Measurements from ENCODE around the gene DCDC2. TPM values are rescaled to one million over a fixed set of nuclear protein-coding genes. Genes with fewer than 3 reads are reported as not detected.

The DCDC2 gene
- total RNA-seq, 1 donor from 2014 or later: 5.3 TPM

DNA sequence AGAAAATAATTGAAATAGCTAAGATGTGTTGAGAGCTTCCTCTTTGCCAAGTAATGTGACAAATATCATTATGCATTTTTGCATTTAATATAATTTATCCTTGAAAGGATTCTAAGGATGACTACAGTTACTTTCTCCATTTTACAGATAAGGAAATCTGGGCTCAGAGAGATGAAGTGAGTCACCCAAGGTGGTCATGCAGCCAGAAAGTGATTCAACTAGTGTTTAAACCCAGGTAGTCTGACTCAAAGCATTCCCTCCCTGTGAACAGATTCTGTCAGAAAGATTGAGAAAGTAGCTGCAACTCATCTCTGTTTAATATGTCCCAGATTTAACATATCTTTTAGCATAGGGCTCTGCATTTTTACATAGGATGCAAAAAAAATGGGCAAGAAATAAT is 203.7 kb downstream of the DCDC2 start:
- TF ChIP-seq, protein P1, sequence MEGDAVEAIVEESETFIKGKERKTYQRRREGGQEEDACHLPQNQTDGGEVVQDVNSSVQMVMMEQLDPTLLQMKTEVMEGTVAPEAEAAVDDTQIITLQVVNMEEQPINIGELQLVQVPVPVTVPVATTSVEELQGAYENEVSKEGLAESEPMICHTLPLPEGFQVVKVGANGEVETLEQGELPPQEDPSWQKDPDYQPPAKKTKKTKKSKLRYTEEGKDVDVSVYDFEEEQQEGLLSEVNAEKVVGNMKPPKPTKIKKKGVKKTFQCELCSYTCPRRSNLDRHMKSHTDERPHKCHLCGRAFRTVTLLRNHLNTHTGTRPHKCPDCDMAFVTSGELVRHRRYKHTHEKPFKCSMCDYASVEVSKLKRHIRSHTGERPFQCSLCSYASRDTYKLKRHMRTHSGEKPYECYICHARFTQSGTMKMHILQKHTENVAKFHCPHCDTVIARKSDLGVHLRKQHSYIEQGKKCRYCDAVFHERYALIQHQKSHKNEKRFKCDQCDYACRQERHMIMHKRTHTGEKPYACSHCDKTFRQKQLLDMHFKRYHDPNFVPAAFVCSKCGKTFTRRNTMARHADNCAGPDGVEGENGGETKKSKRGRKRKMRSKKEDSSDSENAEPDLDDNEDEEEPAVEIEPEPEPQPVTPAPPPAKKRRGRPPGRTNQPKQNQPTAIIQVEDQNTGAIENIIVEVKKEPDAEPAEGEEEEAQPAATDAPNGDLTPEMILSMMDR (IDR thresholded peaks at IDR 0.05): no peak
- no peak overlapping the region for H3K27ac ChIP-seq
- H3K4me1 ChIP-seq: no peaks in the 10 kb centered on the region
- no peaks in the 10 kb centered on the region for H3K36me3 ChIP-seq
- no peaks in the 10 kb centered on the region for H3K27me3 ChIP-seq
- H3K4me3 ChIP-seq: no peak overlapping the region
- DNase-seq (no peak), ATAC-seq (no peak)
- no peaks in the 10 kb centered on the region for H3K9me3 ChIP-seq
- intact Hi-C loops (cut with DNase I): no loop called here

DNA sequence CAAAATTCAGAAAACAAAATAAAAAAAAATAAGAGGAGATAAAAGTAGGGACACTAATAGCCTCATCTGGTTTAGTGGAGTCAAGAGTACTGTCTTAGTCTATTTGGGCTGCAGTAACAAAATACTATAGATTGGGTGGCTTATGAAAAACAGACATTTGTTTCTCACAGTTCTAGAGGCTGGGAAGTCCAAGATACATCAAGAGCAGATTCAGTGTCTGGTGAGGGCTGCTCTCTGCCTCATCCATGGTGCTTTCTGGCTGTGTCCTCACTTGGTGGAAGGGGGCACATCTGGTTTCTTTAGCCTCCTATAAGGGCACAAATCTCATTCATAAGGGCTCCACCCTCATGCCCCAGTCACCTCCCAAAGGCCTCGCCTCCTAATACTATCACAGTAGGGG is 205.8 kb downstream of the DCDC2 start:
- Histone ChIP-seq H3K9me3 (no peaks in the 10 kb centered on the region), H3K36me3 (no peaks in the 10 kb centered on the region), H3K4me1 (no peaks in the 10 kb centered on the region), H3K27ac (no peak overlapping the region), H3K4me3 (no peak overlapping the region), H3K27me3 (no peaks in the 10 kb centered on the region)
- DNase-seq (no peak), ATAC-seq (no peak)
- TF ChIP-seq, protein P1 (IDR thresholded peaks at IDR 0.05): no peak
- intact Hi-C loops (cut with DNase I): no loop called here

DNA sequence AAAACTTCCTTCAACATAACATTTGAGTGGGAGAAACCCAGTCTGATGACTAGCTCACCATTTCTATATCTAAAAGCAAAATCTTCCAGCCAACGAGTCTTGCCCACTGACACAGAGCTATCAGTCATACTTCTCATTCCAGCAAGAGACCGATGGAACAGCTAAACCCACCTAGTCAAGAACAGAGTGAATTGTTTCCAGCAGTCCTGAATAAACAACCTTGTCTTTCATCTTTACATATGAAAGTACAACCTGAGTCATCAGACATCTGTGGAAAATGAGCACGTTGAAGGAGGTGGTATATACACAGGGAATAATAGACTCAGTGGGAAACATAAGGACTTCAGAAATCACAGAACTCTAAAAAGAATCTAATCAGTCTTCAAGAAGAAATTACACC is 208.0 kb downstream of the DCDC2 start:
- ATAC-seq (no peak), DNase-seq (no peak)
- Histone ChIP-seq H3K4me1 (no peaks in the 10 kb centered on the region), H3K27me3 (no peaks in the 10 kb centered on the region), H3K9me3 (no peaks in the 10 kb centered on the region), H3K36me3 (no peaks in the 10 kb centered on the region), H3K27ac (no peak overlapping the region), H3K4me3 (no peak overlapping the region)
- intact Hi-C loops (cut with DNase I): no loop called here
- TF ChIP-seq, protein P1 (IDR thresholded peaks at IDR 0.05): no peak

DNA sequence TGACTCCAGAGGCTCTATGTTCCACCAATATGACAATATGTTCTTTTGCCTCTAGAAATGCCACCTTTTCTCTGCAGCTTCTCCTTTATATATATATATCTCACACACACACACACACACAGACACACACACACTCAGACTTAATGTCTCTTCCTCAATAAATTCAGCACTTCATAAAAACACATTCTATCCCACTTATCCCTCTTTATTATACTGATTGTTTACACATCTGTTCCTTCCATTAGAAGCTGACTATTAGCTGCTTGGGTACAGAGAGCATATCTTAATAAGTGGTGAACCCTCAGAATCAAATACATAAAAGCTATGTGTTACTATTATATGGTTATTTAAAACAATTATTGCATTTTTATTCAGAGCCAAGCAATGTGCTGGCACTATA is 208.6 kb downstream of the DCDC2 start:
- Histone ChIP-seq H3K27me3 (no peaks in the 10 kb centered on the region), H3K4me1 (no peaks in the 10 kb centered on the region), H3K27ac (no peak overlapping the region), H3K36me3 (no peaks in the 10 kb centered on the region), H3K9me3 (no peaks in the 10 kb centered on the region), H3K4me3 (no peak overlapping the region)
- intact Hi-C loops (cut with DNase I): no loop called here
- no peak for ATAC-seq
- no peak for DNase-seq
- TF ChIP-seq, protein P1 (IDR thresholded peaks at IDR 0.05): no peak

DNA sequence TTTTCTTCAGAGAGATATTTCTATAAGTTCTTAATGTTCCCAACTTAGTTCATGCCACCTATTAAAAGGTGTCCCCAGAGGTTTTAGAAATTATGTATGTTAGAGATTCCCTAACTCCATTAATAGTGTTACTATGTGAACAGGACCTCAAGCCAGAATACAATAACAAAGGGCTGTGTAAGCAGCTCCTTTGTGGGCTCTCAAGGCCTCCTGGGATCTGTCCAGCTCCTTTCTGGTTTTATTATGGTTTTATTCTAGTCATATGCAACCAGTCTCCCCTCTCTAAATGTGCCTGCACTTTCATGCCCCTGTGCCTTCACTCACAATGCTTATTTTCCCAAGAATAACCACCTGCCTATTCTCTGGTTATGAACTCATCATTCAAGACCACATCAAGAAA is 209.2 kb downstream of the DCDC2 start:
- Histone ChIP-seq H3K4me3 (no peak overlapping the region), H3K27me3 (no peaks in the 10 kb centered on the region), H3K9me3 (no peaks in the 10 kb centered on the region), H3K27ac (no peak overlapping the region), H3K4me1 (no peaks in the 10 kb centered on the region), H3K36me3 (no peaks in the 10 kb centered on the region)
- intact Hi-C loops (cut with DNase I): no loop called here
- no peak for DNase-seq
- no peak for ATAC-seq
- TF ChIP-seq, protein P1 (IDR thresholded peaks at IDR 0.05): no peak

DNA sequence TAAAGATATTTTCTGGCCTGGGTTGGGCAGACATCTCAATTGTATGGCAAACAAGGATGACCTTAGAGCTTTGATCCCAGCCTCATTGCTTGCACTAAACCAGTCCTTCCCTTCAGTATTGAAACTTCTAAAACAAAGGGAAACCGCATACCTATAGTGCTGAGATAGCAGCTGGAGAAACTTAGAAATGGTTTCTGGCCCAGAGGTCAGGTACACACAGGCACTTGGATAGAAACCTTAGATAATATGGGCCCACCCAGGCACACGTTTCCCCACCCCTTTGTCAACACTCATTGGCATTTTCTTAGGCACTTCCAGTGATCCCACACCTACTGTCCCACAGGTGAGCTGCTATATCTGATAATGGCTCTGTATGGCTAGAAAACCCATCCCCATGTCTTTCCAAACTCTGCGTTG is 209.7 kb downstream of the DCDC2 start:
- Histone ChIP-seq H3K36me3 (no peaks in the 10 kb centered on the region), H3K27ac (no peak overlapping the region), H3K9me3 (no peaks in the 10 kb centered on the region), H3K4me1 (no peaks in the 10 kb centered on the region), H3K4me3 (no peak overlapping the region), H3K27me3 (no peaks in the 10 kb centered on the region)
- ATAC-seq (no peak), DNase-seq (no peak)
- TF ChIP-seq, protein P1 (IDR thresholded peaks at IDR 0.05): no peak
- intact Hi-C loops (cut with DNase I): no loop called here
